Liver (tissue), 3 donors: ENCODE results near the gene DCST2.

ENCODE experiments used
- EGR1 ChIP-seq, 2 donors: IDR thresholded peaks; 2 replicates each; pipeline ENCODE4 v1.6.1; 2016 to 2018; ENCODE audit warnings: antibody characterized with exemption in 2 of 2, low read depth in 2 of 2
- MAX ChIP-seq: IDR thresholded peaks from 2 replicates; pipeline ENCODE4 v1.6.1; 2016; ENCODE audit warnings: antibody characterized with exemption
- REST ChIP-seq: IDR thresholded peaks from 2 replicates; pipeline ENCODE4 v1.6.1; 2016; ENCODE audit warnings: antibody characterized with exemption, mild to moderate bottlenecking
- TF ChIP-seq, protein P1 (sequence below): fragments of 150-350 bp; IDR thresholded peaks from 2 replicates; pipeline ENCODE4 v1.5.1; 2017; ENCODE audit warnings: improper control_type of control experiment, low read depth, low read length; ENCODE audit not compliant: missing input control
- donor health status: healthy.
- donor health status: healthy.

GRCh38 chr1:154983776-154984466, 49.7 kb downstream of the DCST2 start:
- TF ChIP-seq REST (no peak), MAX (no peak), EGR1 (IDR thresholded peaks at IDR 0.05; ENCODE audit: low read depth in 2 of 2) (no peak)
- TF ChIP-seq, protein P1, sequence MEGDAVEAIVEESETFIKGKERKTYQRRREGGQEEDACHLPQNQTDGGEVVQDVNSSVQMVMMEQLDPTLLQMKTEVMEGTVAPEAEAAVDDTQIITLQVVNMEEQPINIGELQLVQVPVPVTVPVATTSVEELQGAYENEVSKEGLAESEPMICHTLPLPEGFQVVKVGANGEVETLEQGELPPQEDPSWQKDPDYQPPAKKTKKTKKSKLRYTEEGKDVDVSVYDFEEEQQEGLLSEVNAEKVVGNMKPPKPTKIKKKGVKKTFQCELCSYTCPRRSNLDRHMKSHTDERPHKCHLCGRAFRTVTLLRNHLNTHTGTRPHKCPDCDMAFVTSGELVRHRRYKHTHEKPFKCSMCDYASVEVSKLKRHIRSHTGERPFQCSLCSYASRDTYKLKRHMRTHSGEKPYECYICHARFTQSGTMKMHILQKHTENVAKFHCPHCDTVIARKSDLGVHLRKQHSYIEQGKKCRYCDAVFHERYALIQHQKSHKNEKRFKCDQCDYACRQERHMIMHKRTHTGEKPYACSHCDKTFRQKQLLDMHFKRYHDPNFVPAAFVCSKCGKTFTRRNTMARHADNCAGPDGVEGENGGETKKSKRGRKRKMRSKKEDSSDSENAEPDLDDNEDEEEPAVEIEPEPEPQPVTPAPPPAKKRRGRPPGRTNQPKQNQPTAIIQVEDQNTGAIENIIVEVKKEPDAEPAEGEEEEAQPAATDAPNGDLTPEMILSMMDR: no peak
